Measurements from ENCODE around the gene ERAS.

Gene ERAS

GRCh38 chrX:48813644-48814043 lies 12.7 kb upstream of the ERAS start:
- no peak for TF ChIP-seq CTCF (IDR thresholded peaks at IDR 0.05; ENCODE audit: borderline replicate concordance, extremely low read depth, low read length, poor library complexity, severe bottlenecking)
- TF ChIP-seq EZH2 (IDR thresholded peaks at IDR 0.05; ENCODE audit: borderline replicate concordance, low read depth, low read length, severe bottlenecking): no peak
- no peak overlapping the region for H3K9ac ChIP-seq (ENCODE audit: low read depth, low read length)
- no peak overlapping the region for H3K4me3 ChIP-seq (ENCODE audit: low read depth in 1 of 2, low read length in 2 of 2)
- no peak overlapping the region for H3K4me2 ChIP-seq (ENCODE audit: insufficient read depth, low read length)
- H3K4me1 ChIP-seq (ENCODE audit: insufficient read depth, low read length): no peaks in the 10 kb centered on the region
- no peak for DNase-seq
- H2AFZ ChIP-seq (ENCODE audit: low read depth, low read length): no peak overlapping the region
- H3K27ac ChIP-seq (ENCODE audit: low read length): no peak overlapping the region
- peaks cover 23% of the 10 kb centered on the region for H3K36me3 ChIP-seq (ENCODE audit: insufficient read depth, low read length)
- no peaks in the 10 kb centered on the region for H3K27me3 ChIP-seq (ENCODE audit: insufficient read depth, low read length, poor library complexity)
- H3K9me3 ChIP-seq (ENCODE audit: insufficient read depth, low read length, severe bottlenecking): no peaks in the 10 kb centered on the region
- H3K79me2 ChIP-seq (ENCODE audit: insufficient read depth, low read length): no peaks in the 10 kb centered on the region
- no peak for ATAC-seq (ENCODE audit: insufficient read depth, low read depth)
- H4K20me1 ChIP-seq (ENCODE audit: insufficient read depth, low read length): no peaks in the 10 kb centered on the region

GRCh38 chrX:48814722-48815121 lies 11.6 kb upstream of the ERAS start:
- H3K4me3 ChIP-seq (ENCODE audit: low read depth in 1 of 2, low read length in 2 of 2): no peak overlapping the region
- H3K9ac ChIP-seq (ENCODE audit: low read depth, low read length): no peak overlapping the region
- DNase-seq (no peak), ATAC-seq (ENCODE audit: insufficient read depth, low read depth) (no peak)
- H3K9me3 ChIP-seq (ENCODE audit: insufficient read depth, low read length, severe bottlenecking): no peaks in the 10 kb centered on the region
- H3K27me3 ChIP-seq (ENCODE audit: insufficient read depth, low read length, poor library complexity): no peaks in the 10 kb centered on the region
- TF ChIP-seq EZH2 (IDR thresholded peaks at IDR 0.05; ENCODE audit: borderline replicate concordance, low read depth, low read length, severe bottlenecking) (no peak), CTCF (IDR thresholded peaks at IDR 0.05; ENCODE audit: borderline replicate concordance, extremely low read depth, low read length, poor library complexity, severe bottlenecking) (no peak)
- no peak overlapping the region for H3K27ac ChIP-seq (ENCODE audit: low read length)
- H4K20me1 ChIP-seq (ENCODE audit: insufficient read depth, low read length): no peaks in the 10 kb centered on the region
- no peak overlapping the region for H2AFZ ChIP-seq (ENCODE audit: low read depth, low read length)
- H3K79me2 ChIP-seq (ENCODE audit: insufficient read depth, low read length): no peaks in the 10 kb centered on the region
- no peak overlapping the region for H3K4me2 ChIP-seq (ENCODE audit: insufficient read depth, low read length)
- no peaks in the 10 kb centered on the region for H3K4me1 ChIP-seq (ENCODE audit: insufficient read depth, low read length)
- peaks cover 26% of the 10 kb centered on the region for H3K36me3 ChIP-seq (ENCODE audit: insufficient read depth, low read length)

GRCh38 chrX:48815266-48815665 lies 11.0 kb upstream of the ERAS start:
- Histone ChIP-seq H3K4me1 (ENCODE audit: insufficient read depth, low read length) (no peaks in the 10 kb centered on the region), H3K4me3 (ENCODE audit: low read depth in 1 of 2, low read length in 2 of 2) (no peak overlapping the region), H3K9ac (ENCODE audit: low read depth, low read length) (no peak overlapping the region), H3K79me2 (ENCODE audit: insufficient read depth, low read length) (no peaks in the 10 kb centered on the region), H3K4me2 (ENCODE audit: insufficient read depth, low read length) (no peak overlapping the region), H2AFZ (ENCODE audit: low read depth, low read length) (no peak overlapping the region), H3K27ac (ENCODE audit: low read length) (no peak overlapping the region), H3K27me3 (ENCODE audit: insufficient read depth, low read length, poor library complexity) (no peaks in the 10 kb centered on the region), H3K36me3 (ENCODE audit: insufficient read depth, low read length) (peaks cover 30% of the 10 kb centered on the region), H4K20me1 (ENCODE audit: insufficient read depth, low read length) (no peaks in the 10 kb centered on the region), H3K9me3 (ENCODE audit: insufficient read depth, low read length, severe bottlenecking) (no peaks in the 10 kb centered on the region)
- TF ChIP-seq CTCF (IDR thresholded peaks at IDR 0.05; ENCODE audit: borderline replicate concordance, extremely low read depth, low read length, poor library complexity, severe bottlenecking) (no peak), EZH2 (IDR thresholded peaks at IDR 0.05; ENCODE audit: borderline replicate concordance, low read depth, low read length, severe bottlenecking) (no peak)
- no peak for ATAC-seq (ENCODE audit: insufficient read depth, low read depth)
- DNase-seq: no peak
